Keratinocyte (primary cell): ENCODE measurements around the gene AXIN1. TPM values are rescaled to one million over a fixed set of nuclear protein-coding genes. Genes with fewer than 3 reads are reported as not detected.

Experiments used
- DNase-seq: peaks from one replicate; pipeline ENCODE4 v3.0.0-alpha.2; 2011; ENCODE audit warnings: low read depth, missing footprints, low spot score
- FAIRE-seq: peaks from 2 replicates; lab custom pipeline; 2011; peaks lifted over from hg19 to GRCh38; lab: Jason Lieb, UNC
- H2AFZ ChIP-seq: 2 replicates; pipeline ENCODE4 v1.6.0; 2012; ENCODE audit warnings: low read length, control low read depth, inconsistent platforms; ENCODE audit not compliant: control insufficient read depth
- H3K27ac ChIP-seq: 2 replicates; pipeline ENCODE4 v1.5.1; 2011; ENCODE audit warnings: low read length; ENCODE audit not compliant: control insufficient read depth, insufficient read depth
- H3K27me3 ChIP-seq: 3 replicates; pipeline ENCODE4 v1.6.0; 2011; ENCODE audit warnings: low read length; ENCODE audit not compliant: control insufficient read depth, insufficient read depth; ENCODE audit errors: extremely low read depth
- H3K36me3 ChIP-seq, 2 experiments: 2 replicates in 1 of 2; 3 replicates in 1 of 2; pipeline ENCODE4 v1.5.1; 2011; ENCODE audit warnings: low read length in 2 of 2, mild to moderate bottlenecking in 1 of 2; ENCODE audit not compliant: control insufficient read depth in 2 of 2, insufficient read depth in 2 of 2; ENCODE audit errors: extremely low read depth in 1 of 2
- H3K4me1 ChIP-seq: 3 replicates; pipeline ENCODE4 v1.5.1; 2011; ENCODE audit warnings: low read length; ENCODE audit not compliant: control insufficient read depth, insufficient read depth; ENCODE audit errors: extremely low read depth
- H3K4me2 ChIP-seq: 3 replicates; pipeline ENCODE4 v1.6.0; 2011; ENCODE audit warnings: low read depth, low read length; ENCODE audit not compliant: control insufficient read depth, insufficient read depth; ENCODE audit errors: extremely low read depth
- H3K4me3 ChIP-seq, 3 experiments: fragments of 200-600 bp in 1 of 3; sonication (generic) in 1 of 3; 2 replicates in 2 of 3; 3 replicates in 1 of 3; pipeline ENCODE4 v1.5.1; 2011 to 2016; ENCODE audit warnings: low read length in 3 of 3, mild to moderate bottlenecking in 3 of 3, control low read depth in 2 of 3, inconsistent platforms in 1 of 3, low read depth in 1 of 3, mixed read lengths in 1 of 3, mixed run types in 1 of 3, moderate library complexity in 1 of 3; ENCODE audit not compliant: control insufficient read depth in 2 of 3, insufficient read depth in 2 of 3; ENCODE audit errors: extremely low read depth in 1 of 3
- H3K79me2 ChIP-seq: 2 replicates; pipeline ENCODE4 v1.6.0; 2012; ENCODE audit warnings: low read length; ENCODE audit not compliant: control insufficient read depth, insufficient read depth
- H3K9ac ChIP-seq: 3 replicates; pipeline ENCODE4 v1.6.0; 2011; ENCODE audit warnings: low read length; ENCODE audit not compliant: control insufficient read depth, insufficient read depth; ENCODE audit errors: extremely low read depth
- H3K9me1 ChIP-seq: 3 replicates; pipeline ENCODE4 v1.6.0; 2011; ENCODE audit warnings: low read length; ENCODE audit not compliant: control insufficient read depth, insufficient read depth; ENCODE audit errors: extremely low read depth
- H3K9me3 ChIP-seq: 2 replicates; pipeline ENCODE4 v1.5.1; 2012; ENCODE audit warnings: low read depth, low read length; ENCODE audit not compliant: control insufficient read depth
- H4K20me1 ChIP-seq: 3 replicates; pipeline ENCODE4 v1.6.0; 2011; ENCODE audit warnings: low read length; ENCODE audit not compliant: control insufficient read depth, insufficient read depth; ENCODE audit errors: extremely low read depth
- EZH2 ChIP-seq: IDR thresholded peaks from one replicate; pipeline ENCODE4 v1.6.1; 2012; ENCODE audit warnings: inconsistent platforms, mild to moderate bottlenecking, low read length, moderate library complexity
- dilution Hi-C: fragments of 300-500 bp; cut with MboI; formaldehyde crosslinking; loops from one replicate; pipeline ENCODE4 v1.7.0; 2020; ENCODE audit warnings: low sequenced_read_pairs; ENCODE audit not compliant: extremely low pct_ligation_motif_present
- polyA plus RNA-seq, 5 experiments: library from polyadenylated mRNA; depleted of rRNA in 3 of 5; stranded (reverse) in 3 of 5; stranded (forward) in 1 of 5; unstranded in 1 of 5; fragments of >200 nt; gene quantifications; 1 replicate in 1 of 5; 2 replicates in 3 of 5; 3 replicates in 1 of 5; pipeline versions ENCODE4 v1.2.1 to v1.2.3, GENCODE V29; 2011 to 2012; ENCODE audit warnings: missing spikeins in 2 of 5, low read depth in 1 of 5, low replicate concordance in 1 of 5
- TF ChIP-seq, protein P1 (sequence below), 3 experiments: IDR thresholded peaks in 1 of 3; conservative IDR thresholded peaks in 1 of 3; optimal IDR thresholded peaks in 1 of 3; 2 replicates in 2 of 3; 3 replicates in 1 of 3; pipeline versions ENCODE3 to v1.5.1; 2011; ENCODE audit warnings: low read length in 3 of 3, mild to moderate bottlenecking in 3 of 3, moderate library complexity in 2 of 3, control low read depth in 1 of 3, inconsistent platforms in 1 of 3; ENCODE audit not compliant: insufficient read depth in 2 of 3; ENCODE audit errors: extremely low read depth in 1 of 3

AXIN1 gene
- polyA plus RNA-seq, 1 donor (not counting 4 experiments of a cell fraction or from before 2014, with no cell fraction given): 8.8 TPM

DNA sequence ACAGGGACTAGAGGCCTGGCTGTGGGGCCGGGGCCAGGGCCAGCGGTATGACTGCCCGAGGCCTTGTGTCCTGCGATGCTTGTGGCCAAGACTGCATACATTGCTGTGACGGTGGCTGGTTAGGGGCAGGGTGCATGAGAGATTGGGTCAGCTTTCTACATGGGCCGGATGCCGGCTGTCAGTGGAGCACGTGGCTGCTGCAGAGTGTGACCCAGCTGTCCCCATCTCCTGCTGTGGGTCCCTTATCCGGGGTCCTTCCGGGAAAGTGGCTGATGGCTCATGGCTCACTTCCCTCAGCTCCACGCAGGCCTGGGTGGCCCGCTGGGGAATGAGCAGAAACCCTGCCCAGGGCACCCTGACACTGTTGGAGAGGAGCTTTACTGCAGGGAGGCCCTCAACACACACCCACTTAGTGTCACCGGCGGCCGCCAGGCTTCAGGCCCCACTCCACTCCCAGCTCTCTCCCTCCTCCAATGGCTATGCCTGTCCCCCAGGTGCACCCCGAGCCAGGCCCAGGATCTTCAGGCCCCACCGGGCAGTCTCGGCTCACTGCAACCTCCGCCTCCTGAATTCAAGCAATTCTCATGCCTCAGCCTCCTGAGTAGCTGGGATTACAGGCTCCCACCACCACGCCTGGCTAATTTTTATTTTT is 76.0 kb downstream of the AXIN1 start:
- H3K4me2 ChIP-seq: no peak overlapping the region
- no peak overlapping the region for H3K27ac ChIP-seq
- peaks cover 52% of the 10 kb centered on the region for H3K27me3 ChIP-seq
- TF ChIP-seq, protein P1, sequence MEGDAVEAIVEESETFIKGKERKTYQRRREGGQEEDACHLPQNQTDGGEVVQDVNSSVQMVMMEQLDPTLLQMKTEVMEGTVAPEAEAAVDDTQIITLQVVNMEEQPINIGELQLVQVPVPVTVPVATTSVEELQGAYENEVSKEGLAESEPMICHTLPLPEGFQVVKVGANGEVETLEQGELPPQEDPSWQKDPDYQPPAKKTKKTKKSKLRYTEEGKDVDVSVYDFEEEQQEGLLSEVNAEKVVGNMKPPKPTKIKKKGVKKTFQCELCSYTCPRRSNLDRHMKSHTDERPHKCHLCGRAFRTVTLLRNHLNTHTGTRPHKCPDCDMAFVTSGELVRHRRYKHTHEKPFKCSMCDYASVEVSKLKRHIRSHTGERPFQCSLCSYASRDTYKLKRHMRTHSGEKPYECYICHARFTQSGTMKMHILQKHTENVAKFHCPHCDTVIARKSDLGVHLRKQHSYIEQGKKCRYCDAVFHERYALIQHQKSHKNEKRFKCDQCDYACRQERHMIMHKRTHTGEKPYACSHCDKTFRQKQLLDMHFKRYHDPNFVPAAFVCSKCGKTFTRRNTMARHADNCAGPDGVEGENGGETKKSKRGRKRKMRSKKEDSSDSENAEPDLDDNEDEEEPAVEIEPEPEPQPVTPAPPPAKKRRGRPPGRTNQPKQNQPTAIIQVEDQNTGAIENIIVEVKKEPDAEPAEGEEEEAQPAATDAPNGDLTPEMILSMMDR (optimal IDR thresholded peaks at IDR 0.05 in 1 of 3, IDR thresholded peaks at IDR 0.05 in 1 of 3, conservative IDR thresholded peaks at IDR 0.05 in 1 of 3; ENCODE audit: extremely low read depth in 1 of 3, insufficient read depth in 2 of 3, low read length in 3 of 3): no peak
- TF ChIP-seq EZH2: no peak
- H3K9ac ChIP-seq: no peak overlapping the region
- no peaks in the 10 kb centered on the region for H3K36me3 ChIP-seq
- dilution Hi-C loops: no loop called here
- FAIRE-seq (no peak), DNase-seq (no peak)
- H2AFZ ChIP-seq: no peak overlapping the region
- H3K9me3 ChIP-seq: no peaks in the 10 kb centered on the region
- no peaks in the 10 kb centered on the region for H4K20me1 ChIP-seq
- no peaks in the 10 kb centered on the region for H3K9me1 ChIP-seq
- no peaks in the 10 kb centered on the region for H3K79me2 ChIP-seq
- H3K4me1 ChIP-seq: no peaks in the 10 kb centered on the region
- no peak overlapping the region for H3K4me3 ChIP-seq

DNA sequence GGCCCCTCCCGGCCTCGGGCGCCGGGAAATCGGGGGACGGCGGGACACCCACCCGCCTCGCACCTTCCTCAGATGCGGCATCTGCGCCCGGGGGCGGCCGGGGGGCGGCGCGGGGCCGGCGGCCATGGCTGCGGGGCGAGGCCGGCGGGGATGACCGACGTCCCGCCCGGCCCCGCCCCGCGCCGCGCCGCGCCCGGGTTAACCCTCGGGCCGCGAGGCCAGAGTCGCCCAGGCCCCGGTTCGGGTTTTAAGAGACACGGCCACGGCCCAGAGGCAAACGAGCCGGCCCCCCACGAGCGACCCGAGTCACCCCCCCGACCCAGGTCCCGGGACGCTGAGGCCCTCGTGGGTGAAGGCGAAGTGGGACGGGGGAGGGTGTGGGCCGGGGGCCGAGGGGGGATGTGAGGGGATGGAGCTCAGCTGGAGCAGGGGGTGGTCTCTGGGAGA is 76.7 kb downstream of the AXIN1 start, which contains the start of gene RGS11:
Gene RGS11, minus strand, starts transcription at position 159 of the 447 bp plus-strand sequence. Its CDS starts 33 bp downstream, at position 126.
- H3K27me3 ChIP-seq: peaks cover 45% of the 10 kb centered on the region
- DNase-seq (no peak), FAIRE-seq (no peak)
- H3K4me3 ChIP-seq: no peak within 1 kb of the TSS
- peak within 1 kb of the TSS; percentile 37 for H3K4me2 ChIP-seq
- H3K4me1 ChIP-seq: no peaks in the 10 kb centered on the region
- no peaks in the 10 kb centered on the region for H3K9me1 ChIP-seq
- no peaks in the 10 kb centered on the region for H3K9me3 ChIP-seq
- dilution Hi-C loops: no loop called here
- H2AFZ ChIP-seq: no peak within 1 kb of the TSS
- no peaks in the 10 kb centered on the region for H3K36me3 ChIP-seq
- TF ChIP-seq, protein P1 (optimal IDR thresholded peaks at IDR 0.05 in 1 of 3, IDR thresholded peaks at IDR 0.05 in 1 of 3, conservative IDR thresholded peaks at IDR 0.05 in 1 of 3; ENCODE audit: extremely low read depth in 1 of 3, insufficient read depth in 2 of 3, low read length in 3 of 3): no peak
- no peak for TF ChIP-seq EZH2
- no peak within 1 kb of the TSS for H3K9ac ChIP-seq
- no peak within 1 kb of the TSS for H3K27ac ChIP-seq
- H3K79me2 ChIP-seq: no peaks in the 10 kb centered on the region
- H4K20me1 ChIP-seq: no peaks in the 10 kb centered on the region
